ENCODE measurements around the gene TGM5.

TGM5 gene

GRCh38 chr15:43218908-43219706 is 47.6 kb downstream of the TGM5 start:
- H3K4me3 ChIP-seq (ENCODE audit: low read length), result no peak overlapping the region
- H3K9ac ChIP-seq (ENCODE audit: low read length), result no peak overlapping the region
- H3K27ac ChIP-seq (ENCODE audit: low read depth, low read length), result no peak overlapping the region

GRCh38 chr15:43215961-43216360 is 50.8 kb downstream of the TGM5 start:
- no peaks in the 10 kb centered on the region for H3K36me3 ChIP-seq (ENCODE audit: control insufficient read depth, insufficient read depth, low read length)
- no peaks in the 10 kb centered on the region for H3K27me3 ChIP-seq (ENCODE audit: control insufficient read depth, insufficient read depth, low read length)
- no peaks in the 10 kb centered on the region for H3K4me1 ChIP-seq (ENCODE audit: control insufficient read depth, insufficient read depth, low read length)
- H3K27ac ChIP-seq (ENCODE audit: low read depth, low read length), result no peak overlapping the region
- no peak overlapping the region for H3K4me3 ChIP-seq (ENCODE audit: low read length)
- H3K9ac ChIP-seq (ENCODE audit: low read length), result no peak overlapping the region

More at GRCh38 chr15:43218908-43219706, 47.6 kb downstream of the TGM5 start:
- no peaks in the 10 kb centered on the region for H3K4me1 ChIP-seq (ENCODE audit: control insufficient read depth, insufficient read depth, low read length)
- H3K27me3 ChIP-seq (ENCODE audit: control insufficient read depth, insufficient read depth, low read length), result no peaks in the 10 kb centered on the region
- no peaks in the 10 kb centered on the region for H3K36me3 ChIP-seq (ENCODE audit: control insufficient read depth, insufficient read depth, low read length)

GRCh38 chr15:43214592-43215295 is 52.0 kb downstream of the TGM5 start:
- Histone ChIP-seq H3K9ac (ENCODE audit: low read length) (no peak overlapping the region), H3K4me3 (ENCODE audit: low read length) (no peak overlapping the region), H3K27me3 (ENCODE audit: control insufficient read depth, insufficient read depth, low read length) (no peaks in the 10 kb centered on the region), H3K27ac (ENCODE audit: low read depth, low read length) (no peak overlapping the region), H3K4me1 (ENCODE audit: control insufficient read depth, insufficient read depth, low read length) (no peaks in the 10 kb centered on the region), H3K36me3 (ENCODE audit: control insufficient read depth, insufficient read depth, low read length) (no peaks in the 10 kb centered on the region)

GRCh38 chr15:43214169-43214568 is 52.6 kb downstream of the TGM5 start:
- H3K27ac ChIP-seq (ENCODE audit: low read depth, low read length), result no peak overlapping the region
- no peak overlapping the region for H3K4me3 ChIP-seq (ENCODE audit: low read length)
- H3K27me3 ChIP-seq (ENCODE audit: control insufficient read depth, insufficient read depth, low read length), result no peaks in the 10 kb centered on the region
- H3K9ac ChIP-seq (ENCODE audit: low read length), result no peak overlapping the region
- no peaks in the 10 kb centered on the region for H3K36me3 ChIP-seq (ENCODE audit: control insufficient read depth, insufficient read depth, low read length)
- H3K4me1 ChIP-seq (ENCODE audit: control insufficient read depth, insufficient read depth, low read length), result no peaks in the 10 kb centered on the region

- Histone ChIP-seq H3K4me3 (ENCODE audit: low read length) (no peak overlapping the region), H3K36me3 (ENCODE audit: control insufficient read depth, insufficient read depth, low read length) (no peaks in the 10 kb centered on the region), H3K27ac (ENCODE audit: low read depth, low read length) (no peak overlapping the region), H3K9ac (ENCODE audit: low read length) (no peak overlapping the region), H3K4me1 (ENCODE audit: control insufficient read depth, insufficient read depth, low read length) (no peaks in the 10 kb centered on the region), H3K27me3 (ENCODE audit: control insufficient read depth, insufficient read depth, low read length) (no peaks in the 10 kb centered on the region)
These were observed 53.3 kb downstream of the TGM5 start for GRCh38 chr15:43213466-43213865.

- Histone ChIP-seq H3K4me1 (ENCODE audit: control insufficient read depth, insufficient read depth, low read length) (no peaks in the 10 kb centered on the region), H3K36me3 (ENCODE audit: control insufficient read depth, insufficient read depth, low read length) (no peaks in the 10 kb centered on the region), H3K9ac (ENCODE audit: low read length) (no peak overlapping the region), H3K27me3 (ENCODE audit: control insufficient read depth, insufficient read depth, low read length) (no peaks in the 10 kb centered on the region), H3K4me3 (ENCODE audit: low read length) (no peak overlapping the region), H3K27ac (ENCODE audit: low read depth, low read length) (no peak overlapping the region)
These were observed 53.8 kb downstream of the TGM5 start for GRCh38 chr15:43212951-43213350.

- no peak overlapping the region for H3K4me3 ChIP-seq (ENCODE audit: low read length)
- H3K36me3 ChIP-seq (ENCODE audit: control insufficient read depth, insufficient read depth, low read length), result no peaks in the 10 kb centered on the region
- H3K4me1 ChIP-seq (ENCODE audit: control insufficient read depth, insufficient read depth, low read length), result no peaks in the 10 kb centered on the region
- H3K27ac ChIP-seq (ENCODE audit: low read depth, low read length), result no peak overlapping the region
- H3K9ac ChIP-seq (ENCODE audit: low read length), result no peak overlapping the region
- H3K27me3 ChIP-seq (ENCODE audit: control insufficient read depth, insufficient read depth, low read length), result no peaks in the 10 kb centered on the region
These were observed 54.4 kb downstream of the TGM5 start for GRCh38 chr15:43212299-43212698.

- H3K27me3 ChIP-seq (ENCODE audit: control insufficient read depth, insufficient read depth, low read length), result no peaks in the 10 kb centered on the region
- H3K9ac ChIP-seq (ENCODE audit: low read length), result no peak overlapping the region
- H3K27ac ChIP-seq (ENCODE audit: low read depth, low read length), result no peak overlapping the region
- H3K4me1 ChIP-seq (ENCODE audit: control insufficient read depth, insufficient read depth, low read length), result no peaks in the 10 kb centered on the region
- H3K36me3 ChIP-seq (ENCODE audit: control insufficient read depth, insufficient read depth, low read length), result no peaks in the 10 kb centered on the region
- H3K4me3 ChIP-seq (ENCODE audit: low read length), result no peak overlapping the region
These were observed 55.4 kb downstream of the TGM5 start for GRCh38 chr15:43211224-43211735.

GRCh38 chr15:43210807-43211206 is 55.9 kb downstream of the TGM5 start:
- no peaks in the 10 kb centered on the region for H3K4me1 ChIP-seq (ENCODE audit: control insufficient read depth, insufficient read depth, low read length)
- no peak overlapping the region for H3K27ac ChIP-seq (ENCODE audit: low read depth, low read length)
- no peak overlapping the region for H3K9ac ChIP-seq (ENCODE audit: low read length)
- no peaks in the 10 kb centered on the region for H3K27me3 ChIP-seq (ENCODE audit: control insufficient read depth, insufficient read depth, low read length)
- H3K4me3 ChIP-seq (ENCODE audit: low read length), result no peak overlapping the region
- no peaks in the 10 kb centered on the region for H3K36me3 ChIP-seq (ENCODE audit: control insufficient read depth, insufficient read depth, low read length)

GRCh38 chr15:43210172-43210745 is 56.5 kb downstream of the TGM5 start:
- no peaks in the 10 kb centered on the region for H3K27me3 ChIP-seq (ENCODE audit: control insufficient read depth, insufficient read depth, low read length)
- H3K36me3 ChIP-seq (ENCODE audit: control insufficient read depth, insufficient read depth, low read length), result no peaks in the 10 kb centered on the region
- no peak overlapping the region for H3K9ac ChIP-seq (ENCODE audit: low read length)
- no peak overlapping the region for H3K4me3 ChIP-seq (ENCODE audit: low read length)
- no peak overlapping the region for H3K27ac ChIP-seq (ENCODE audit: low read depth, low read length)
- no peaks in the 10 kb centered on the region for H3K4me1 ChIP-seq (ENCODE audit: control insufficient read depth, insufficient read depth, low read length)

- no peak overlapping the region for H3K27ac ChIP-seq (ENCODE audit: low read depth, low read length)
- no peaks in the 10 kb centered on the region for H3K4me1 ChIP-seq (ENCODE audit: control insufficient read depth, insufficient read depth, low read length)
- no peak overlapping the region for H3K9ac ChIP-seq (ENCODE audit: low read length)
- no peaks in the 10 kb centered on the region for H3K36me3 ChIP-seq (ENCODE audit: control insufficient read depth, insufficient read depth, low read length)
- no peak overlapping the region for H3K4me3 ChIP-seq (ENCODE audit: low read length)
- no peaks in the 10 kb centered on the region for H3K27me3 ChIP-seq (ENCODE audit: control insufficient read depth, insufficient read depth, low read length)
These were observed 57.5 kb downstream of the TGM5 start for GRCh38 chr15:43209059-43209824.

All from rectal smooth muscle tissue (tissue), 1 donor.